ENCODE data around the gene RHOV.

RHOV gene

DNA sequence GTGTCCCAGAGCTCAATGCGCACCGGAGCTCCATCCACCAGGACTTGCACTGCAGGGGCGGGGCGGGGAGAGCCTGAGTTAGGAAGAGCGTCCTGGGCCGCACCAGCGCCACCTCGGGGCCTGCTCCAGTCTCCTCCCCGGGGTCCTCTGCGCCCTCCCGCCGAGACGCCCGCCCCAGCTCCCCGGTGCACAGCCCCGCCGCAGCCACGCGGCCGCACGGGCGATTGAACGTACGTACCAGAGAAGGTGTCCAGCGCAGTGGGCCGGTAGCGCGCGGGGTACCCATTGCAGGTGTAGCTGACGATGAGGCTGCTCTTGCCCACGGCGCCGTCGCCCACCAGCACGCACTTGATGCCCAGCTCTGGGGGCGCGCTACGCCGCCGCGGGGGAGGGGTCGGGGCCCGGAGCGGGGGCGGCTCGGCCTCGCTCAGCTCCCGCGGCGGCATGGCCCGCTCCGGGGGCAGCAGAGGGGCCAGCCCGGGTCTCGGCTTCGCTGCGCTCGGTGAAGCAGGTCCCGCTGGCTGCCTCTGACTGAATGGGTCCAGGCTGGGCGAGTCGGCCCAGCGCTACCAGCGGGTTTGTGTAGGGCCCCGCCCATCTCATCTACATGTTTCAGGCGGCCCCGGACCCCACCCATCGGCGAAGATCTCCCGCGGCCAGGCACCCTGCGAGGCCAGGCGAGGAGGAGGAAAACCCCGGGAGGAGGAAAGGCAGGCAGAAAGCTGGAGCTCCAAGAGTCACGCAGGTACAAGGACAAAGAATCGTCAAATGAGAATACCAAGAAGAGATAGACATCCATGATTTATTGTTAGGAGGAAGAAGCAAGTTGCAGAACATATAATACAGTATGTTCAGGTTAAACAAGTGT lies at the start of gene RHOV:
TSS of gene RHOV (minus strand) at position 541 of the 868 bp plus-strand sequence. CDS start at position 446, 95 bp downstream.
- peak; percentile 57 for DNase-seq

- no peak for DNase-seq
Measured at GRCh38 chr15:40923551-40923950, 49.5 kb upstream of the RHOV start.

DNA sequence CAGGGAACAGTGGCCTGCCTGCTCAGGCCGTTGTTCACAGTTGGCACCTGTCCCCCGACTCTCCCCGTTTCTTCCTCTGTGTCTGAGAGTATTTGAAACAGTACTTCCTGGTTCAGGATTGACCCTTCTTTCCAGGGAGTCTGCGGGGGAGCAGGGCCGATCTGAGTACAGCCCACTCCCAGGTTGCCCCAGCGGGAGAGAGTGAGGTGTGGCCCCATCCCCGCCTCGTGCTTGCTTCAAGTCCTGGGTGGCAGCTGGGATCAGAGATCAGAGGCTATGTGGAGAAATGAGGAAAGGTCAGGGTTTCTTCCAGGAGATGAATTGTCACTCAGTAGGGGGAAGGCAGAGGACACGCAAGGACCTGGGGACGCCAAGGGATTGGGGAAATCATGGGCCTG lies 48.6 kb upstream of the RHOV start:
- DNase-seq = no peak

GRCh38 chr15:40921949-40922607 lies 48.0 kb upstream of the RHOV start:
- DNase-seq = no peak

- no peak for DNase-seq
Measured at GRCh38 chr15:40918799-40919392, 44.9 kb upstream of the RHOV start.

DNA sequence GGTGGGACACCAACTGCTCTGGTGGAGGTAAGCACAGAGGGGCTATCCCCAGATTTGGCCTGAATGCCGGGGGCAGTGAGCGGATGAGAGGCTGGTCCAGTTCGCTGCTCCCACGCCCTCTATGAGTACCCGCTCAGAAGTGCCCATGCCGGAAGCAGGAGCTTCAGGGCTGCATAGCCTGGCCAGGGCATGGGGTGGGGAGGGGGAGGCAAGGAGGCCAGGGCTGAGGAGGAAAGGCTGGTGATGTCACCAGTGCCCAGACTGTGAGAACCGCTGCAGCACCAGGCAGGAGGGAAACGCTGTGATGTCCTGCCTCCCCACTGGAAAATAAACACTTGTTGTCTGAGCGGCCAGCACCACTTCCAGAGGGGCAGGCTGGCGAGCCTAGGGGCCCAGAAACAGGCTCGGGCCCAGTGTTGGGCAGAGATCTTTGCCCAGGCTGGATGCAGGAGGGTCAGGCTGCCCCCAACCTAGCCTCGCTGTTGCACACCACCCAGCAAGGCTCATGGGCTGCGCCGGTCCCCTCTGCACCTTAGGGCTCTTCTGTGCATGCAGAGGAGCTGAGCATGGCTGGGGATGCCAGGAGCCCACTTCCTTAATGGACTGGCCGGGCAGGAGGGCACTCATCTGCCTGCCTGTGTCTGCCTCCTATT lies 44.2 kb upstream of the RHOV start:
- DNase-seq = no peak

GRCh38 chr15:40917585-40917984 lies 43.6 kb upstream of the RHOV start:
- no peak for DNase-seq

DNA sequence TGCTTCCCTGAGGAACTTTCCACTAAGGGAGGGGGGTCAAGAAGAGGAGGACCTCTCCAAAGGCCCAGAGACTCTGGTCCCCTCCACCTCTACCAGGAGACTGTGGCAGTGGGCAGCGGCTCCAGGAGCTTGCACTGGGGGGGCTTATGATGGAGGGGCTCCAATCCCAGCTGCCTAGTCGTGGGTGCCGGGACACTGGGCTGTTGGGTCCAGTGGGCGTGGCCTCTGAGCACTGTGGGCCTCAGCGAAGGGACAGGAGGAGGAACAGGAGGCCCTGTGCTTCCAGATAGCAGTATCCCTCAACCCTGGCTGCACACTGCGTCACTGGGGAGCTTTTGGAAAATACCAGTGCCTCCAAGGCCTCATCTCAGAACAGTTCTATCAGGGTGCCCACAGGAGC lies 41.6 kb upstream of the RHOV start:
- no peak for DNase-seq

GRCh38 chr15:40915116-40915661 lies 41.2 kb upstream of the RHOV start:
- no peak for DNase-seq

- DNase-seq = no peak
Measured at GRCh38 chr15:40914486-40914885, 40.5 kb upstream of the RHOV start.

- DNase-seq = no peak
Measured at GRCh38 chr15:40914013-40914412, 40.0 kb upstream of the RHOV start.

GRCh38 chr15:40912478-40912877 lies 38.4 kb upstream of the RHOV start:
- no peak for DNase-seq

DNA sequence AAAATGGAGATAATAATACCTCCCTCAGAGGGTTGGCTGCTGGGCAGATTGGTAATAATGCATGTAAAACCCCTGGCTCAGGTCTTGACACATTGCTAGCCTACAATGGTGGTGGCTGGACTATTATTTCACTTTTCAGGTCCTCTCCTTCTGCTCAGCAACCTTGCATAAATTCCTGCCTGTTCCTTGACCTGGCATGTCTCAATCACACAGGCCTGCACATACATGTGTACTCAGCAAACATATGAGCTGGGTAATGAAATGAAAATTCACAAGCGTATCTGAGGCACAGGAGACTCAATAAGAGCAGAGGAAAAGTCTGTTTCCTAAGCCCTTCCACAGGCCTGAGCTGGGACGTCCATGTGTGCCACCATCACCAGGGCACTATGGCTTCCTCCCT lies 37.7 kb upstream of the RHOV start:
- no peak for DNase-seq

GRCh38 chr15:40911141-40911540 lies 37.1 kb upstream of the RHOV start:
- DNase-seq = no peak

DNA sequence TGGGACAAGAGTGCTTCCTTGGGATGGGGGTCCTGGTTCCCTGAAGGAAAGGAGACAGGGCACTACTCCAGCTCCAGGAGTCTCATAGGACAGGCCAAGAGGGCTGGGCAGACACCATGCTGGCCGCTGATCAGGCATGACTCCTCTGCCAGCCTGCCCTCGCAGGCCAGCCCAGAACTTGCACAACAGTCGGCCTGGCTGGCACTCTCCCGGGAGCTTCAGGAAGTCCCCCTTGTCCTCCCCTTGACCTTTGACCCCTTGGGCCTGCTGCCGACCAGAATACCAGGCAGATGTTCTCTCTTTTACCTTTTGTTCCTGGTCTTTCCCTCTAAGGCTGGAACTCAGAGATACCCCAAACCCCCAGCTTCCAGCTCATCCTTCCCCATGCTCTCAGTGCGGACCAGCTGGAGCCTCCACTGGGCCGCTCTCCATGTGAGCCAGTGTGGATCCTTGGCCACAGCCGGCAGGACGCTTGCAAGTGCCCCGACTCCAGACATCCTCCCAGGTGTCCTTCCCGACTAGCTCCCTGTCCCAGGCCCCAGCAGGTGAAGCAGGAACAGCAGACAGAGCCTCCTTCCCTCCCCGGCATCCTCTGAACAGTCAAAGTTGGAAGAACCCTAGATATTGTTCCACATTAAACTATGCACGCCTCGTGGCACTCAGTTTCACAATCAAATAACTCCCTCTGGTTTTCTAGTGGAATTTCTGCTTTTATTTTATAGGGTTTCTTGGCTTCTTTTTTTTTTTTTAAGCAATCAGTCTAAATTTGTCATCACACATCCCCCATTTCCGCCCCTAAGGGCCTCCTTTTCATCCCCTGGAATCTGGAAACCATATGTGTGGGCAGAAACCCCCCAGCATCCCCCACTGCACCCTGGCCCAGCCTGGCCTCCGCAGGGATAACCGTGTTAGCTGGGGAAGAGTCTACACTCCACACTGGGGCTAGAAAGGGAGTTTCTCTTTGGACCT lies 35.9 kb upstream of the RHOV start:
- no peak for DNase-seq

- no peak for DNase-seq
Measured at GRCh38 chr15:40908095-40908494, 34.1 kb upstream of the RHOV start.

GRCh38 chr15:40906991-40907802 lies 33.2 kb upstream of the RHOV start:
- DNase-seq = peak; percentile 74

GRCh38 chr15:40906091-40906990 lies 32.3 kb upstream of the RHOV start:
- peak; percentile 75 for DNase-seq

DNA sequence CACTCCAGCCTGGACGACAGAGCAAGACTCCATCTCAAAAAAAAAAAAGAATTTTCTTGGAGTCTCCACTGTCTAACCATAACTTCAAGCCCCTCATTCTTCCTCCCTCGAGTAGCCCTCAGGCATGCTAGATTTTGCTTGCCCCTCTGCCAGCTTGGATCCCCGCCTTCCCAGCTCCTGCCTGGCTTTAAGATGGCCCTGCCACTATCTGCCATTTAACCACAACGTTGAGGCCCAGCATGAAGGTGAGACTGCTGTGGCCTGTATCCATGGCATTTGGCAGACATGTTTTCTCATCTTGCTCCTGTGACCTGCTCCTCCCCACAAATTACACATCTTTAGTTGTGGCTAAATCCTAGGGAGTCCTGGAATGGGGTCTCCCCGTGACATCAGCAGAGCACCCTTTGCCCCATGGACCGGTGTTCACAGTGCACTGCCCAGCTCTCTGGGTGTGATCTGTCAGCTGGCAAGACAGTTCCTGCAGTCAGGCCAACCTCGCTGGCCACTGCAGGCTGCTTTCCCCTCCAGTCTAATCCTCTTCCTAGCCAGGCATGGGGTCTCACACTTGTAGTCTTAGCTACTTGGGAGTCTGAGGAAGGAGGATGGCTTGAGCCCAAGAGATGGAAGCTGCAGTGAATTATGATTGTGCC lies 30.6 kb upstream of the RHOV start:
- DNase-seq = no peak

Data from CD4-positive, alpha-beta T cell treated with Interleukin-21 for 1 hour (primary cell).